Ascending aorta (tissue), 2 donors: ENCODE measurements around the gene PPP5C. TPM values are rescaled to one million over a fixed set of nuclear protein-coding genes. Genes with fewer than 3 reads are reported as not detected.

Source experiments
- DNase-seq, 2 donors: peaks; one replicate each; pipeline ENCODE4 v3.0.0-alpha.2; 2019; ENCODE audit warnings: low spot score in 2 of 2
- H3K27ac ChIP-seq, 2 donors: fragments of 200-600 bp; sonication (generic); one replicate each; pipeline ENCODE4 v1.5.1; 2016 to 2017; ENCODE audit warnings: mild to moderate bottlenecking in 1 of 2
- H3K27me3 ChIP-seq: fragments of 200-600 bp; sonication (generic); one replicate; pipeline ENCODE4 v1.5.1; 2017
- H3K36me3 ChIP-seq, 2 donors: fragments of 200-600 bp; sonication (generic); one replicate each; pipeline ENCODE4 v1.5.1; 2016
- H3K4me1 ChIP-seq, 2 donors: fragments of 200-600 bp; sonication (generic); one replicate each; pipeline ENCODE4 v1.5.1; 2016 to 2017; ENCODE audit warnings: mild to moderate bottlenecking in 1 of 2
- H3K4me3 ChIP-seq, 2 donors: fragments of 200-600 bp; sonication (generic); one replicate each; pipeline ENCODE4 v1.5.1; 2016 to 2017; ENCODE audit warnings: mild to moderate bottlenecking in 1 of 2
- H3K9me3 ChIP-seq, 2 donors: fragments of 200-600 bp; sonication (generic); one replicate each; pipeline ENCODE4 v1.5.1; 2016
- intact Hi-C: fragments of 100-400 bp; cut with DNase I; formaldehyde crosslinking; loops from one replicate; pipeline ENCODE4 v1.15.1; 2023
- total RNA-seq: library from RNA; depleted of rRNA; stranded (reverse); fragments of >200 nt; gene quantifications from one replicate; pipeline ENCODE4 v1.1.0, GENCODE V29; 2016
- TF ChIP-seq, protein P1 (sequence below), 3 experiments: fragments of 200-600 bp in 2 of 3; fragments of 450-650 bp in 1 of 3; sonication (generic) in 2 of 3; IDR thresholded peaks; one replicate each; pipeline ENCODE4 v1.5.1; 2016 to 2019; ENCODE audit warnings: antibody characterized with exemption in 3 of 3, mild to moderate bottlenecking in 1 of 3, moderate library complexity in 1 of 3

Gene PPP5C
- total RNA-seq, 1 donor from 2014 or later, result 96.1 TPM

- Histone ChIP-seq H3K36me3 (peaks cover 19 to 34% of the 10 kb centered on the region in 2 donors), H3K9me3 (no peaks in the 10 kb centered on the region), H3K27ac (peak overlapping the region; percentile 75 to 78), H3K27me3 (no peaks in the 10 kb centered on the region), H3K4me1 (peaks cover 24 to 50% of the 10 kb centered on the region in 2 donors), H3K4me3 (peak overlapping the region in 1 of 2 donors; percentile 31)
- TF ChIP-seq, protein P1, sequence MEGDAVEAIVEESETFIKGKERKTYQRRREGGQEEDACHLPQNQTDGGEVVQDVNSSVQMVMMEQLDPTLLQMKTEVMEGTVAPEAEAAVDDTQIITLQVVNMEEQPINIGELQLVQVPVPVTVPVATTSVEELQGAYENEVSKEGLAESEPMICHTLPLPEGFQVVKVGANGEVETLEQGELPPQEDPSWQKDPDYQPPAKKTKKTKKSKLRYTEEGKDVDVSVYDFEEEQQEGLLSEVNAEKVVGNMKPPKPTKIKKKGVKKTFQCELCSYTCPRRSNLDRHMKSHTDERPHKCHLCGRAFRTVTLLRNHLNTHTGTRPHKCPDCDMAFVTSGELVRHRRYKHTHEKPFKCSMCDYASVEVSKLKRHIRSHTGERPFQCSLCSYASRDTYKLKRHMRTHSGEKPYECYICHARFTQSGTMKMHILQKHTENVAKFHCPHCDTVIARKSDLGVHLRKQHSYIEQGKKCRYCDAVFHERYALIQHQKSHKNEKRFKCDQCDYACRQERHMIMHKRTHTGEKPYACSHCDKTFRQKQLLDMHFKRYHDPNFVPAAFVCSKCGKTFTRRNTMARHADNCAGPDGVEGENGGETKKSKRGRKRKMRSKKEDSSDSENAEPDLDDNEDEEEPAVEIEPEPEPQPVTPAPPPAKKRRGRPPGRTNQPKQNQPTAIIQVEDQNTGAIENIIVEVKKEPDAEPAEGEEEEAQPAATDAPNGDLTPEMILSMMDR (IDR thresholded peaks at IDR 0.05), result no peak
- peak in 1 of 2 donors; percentile 90 for DNase-seq
- intact Hi-C loops, result loop anchor here (2.0 to 5.0 kb wide), 2 partner anchors 21 to 161 kb away; no protein-coding TSS in a partner anchor
Observed at GRCh38 chr19:46351241-46352041, 4.6 kb downstream of the PPP5C start.

- no peak for DNase-seq
- Histone ChIP-seq H3K36me3 (peaks cover 22 to 49% of the 10 kb centered on the region in 2 donors), H3K4me3 (no peak overlapping the region), H3K27ac (no peak overlapping the region), H3K27me3 (no peaks in the 10 kb centered on the region), H3K9me3 (no peaks in the 10 kb centered on the region), H3K4me1 (peaks cover 24 to 34% of the 10 kb centered on the region in 2 donors)
- intact Hi-C loops, result loop anchor here (5.0 kb wide), 1 partner anchor 158 kb away; no protein-coding TSS in a partner anchor
- TF ChIP-seq, protein P1 (IDR thresholded peaks at IDR 0.05), result no peak
Observed at GRCh38 chr19:46353730-46354528, 7.0 kb downstream of the PPP5C start.

- Histone ChIP-seq H3K27me3 (no peaks in the 10 kb centered on the region), H3K4me3 (no peak overlapping the region), H3K9me3 (no peaks in the 10 kb centered on the region), H3K4me1 (peaks cover 16 to 19% of the 10 kb centered on the region in 2 donors), H3K27ac (no peak overlapping the region), H3K36me3 (peaks cover 26 to 49% of the 10 kb centered on the region in 2 donors)
- intact Hi-C loops, result no loop called here
- TF ChIP-seq, protein P1 (IDR thresholded peaks at IDR 0.05), result no peak
- no peak for DNase-seq
Observed at GRCh38 chr19:46355234-46356148, 8.6 kb downstream of the PPP5C start.

DNA sequence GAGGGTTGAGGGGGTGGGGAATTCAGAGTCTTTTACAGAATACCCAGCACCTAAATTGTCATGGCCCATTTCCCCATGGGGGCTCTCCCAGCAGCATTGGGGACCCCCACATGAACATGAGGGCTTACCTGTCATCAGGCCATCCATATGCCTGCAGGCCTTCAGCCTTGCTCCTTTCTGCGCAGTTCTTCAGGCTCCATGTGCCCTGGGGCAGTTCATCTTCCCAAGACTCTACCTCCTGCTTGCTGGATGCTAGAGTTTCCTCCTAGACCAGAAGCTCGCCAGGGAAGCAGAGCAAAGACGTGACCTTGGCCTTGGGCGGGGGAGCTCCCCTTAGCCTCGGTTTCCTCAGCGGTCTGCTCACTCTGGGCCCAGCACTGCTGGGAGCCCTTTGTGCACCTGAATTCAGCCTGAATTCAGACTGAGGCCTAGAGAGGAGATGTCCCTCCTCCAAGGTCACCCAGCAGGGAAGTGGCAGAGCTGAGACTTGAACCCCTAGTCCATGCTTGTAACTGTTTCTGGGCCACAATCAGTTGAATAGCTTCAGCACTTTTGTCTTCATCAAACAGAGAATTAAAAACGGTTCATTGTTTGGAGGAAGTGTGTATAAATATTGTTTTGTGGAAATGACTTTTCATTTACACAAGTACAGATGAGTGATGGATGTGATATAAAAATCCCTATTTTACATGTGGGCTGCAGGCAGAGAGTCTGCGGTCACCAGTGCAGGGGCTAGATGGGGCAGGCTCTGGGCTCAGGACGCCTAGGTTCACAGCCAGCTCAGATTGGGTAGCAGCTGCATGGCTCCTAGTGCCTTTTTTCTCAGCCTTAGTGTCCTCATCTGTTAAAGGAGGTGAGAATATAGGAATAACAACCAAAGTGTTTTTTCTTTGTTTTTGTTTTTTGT is 9.5 kb downstream of the PPP5C start:
- H3K4me1 ChIP-seq, result peaks cover 7 to 10% of the 10 kb centered on the region in 2 donors
- no peaks in the 10 kb centered on the region for H3K9me3 ChIP-seq
- H3K36me3 ChIP-seq, result peaks cover 26 to 49% of the 10 kb centered on the region in 2 donors
- TF ChIP-seq, protein P1 (IDR thresholded peaks at IDR 0.05), result no peak
- intact Hi-C loops, result no loop called here
- no peak overlapping the region for H3K27ac ChIP-seq
- no peaks in the 10 kb centered on the region for H3K27me3 ChIP-seq
- H3K4me3 ChIP-seq, result no peak overlapping the region
- DNase-seq, result no peak
